HG03095 (cell line): ENCODE results near the gene TEPSIN.

ENCODE experiments used
- ATAC-seq: cut with Tn5 transposase; IDR thresholded peaks from one replicate; pipeline ENCODE4 v1.9.1; 2021; ENCODE audit warnings: moderate library complexity; ENCODE audit not compliant: unreplicated experiment

The TEPSIN gene

DNA sequence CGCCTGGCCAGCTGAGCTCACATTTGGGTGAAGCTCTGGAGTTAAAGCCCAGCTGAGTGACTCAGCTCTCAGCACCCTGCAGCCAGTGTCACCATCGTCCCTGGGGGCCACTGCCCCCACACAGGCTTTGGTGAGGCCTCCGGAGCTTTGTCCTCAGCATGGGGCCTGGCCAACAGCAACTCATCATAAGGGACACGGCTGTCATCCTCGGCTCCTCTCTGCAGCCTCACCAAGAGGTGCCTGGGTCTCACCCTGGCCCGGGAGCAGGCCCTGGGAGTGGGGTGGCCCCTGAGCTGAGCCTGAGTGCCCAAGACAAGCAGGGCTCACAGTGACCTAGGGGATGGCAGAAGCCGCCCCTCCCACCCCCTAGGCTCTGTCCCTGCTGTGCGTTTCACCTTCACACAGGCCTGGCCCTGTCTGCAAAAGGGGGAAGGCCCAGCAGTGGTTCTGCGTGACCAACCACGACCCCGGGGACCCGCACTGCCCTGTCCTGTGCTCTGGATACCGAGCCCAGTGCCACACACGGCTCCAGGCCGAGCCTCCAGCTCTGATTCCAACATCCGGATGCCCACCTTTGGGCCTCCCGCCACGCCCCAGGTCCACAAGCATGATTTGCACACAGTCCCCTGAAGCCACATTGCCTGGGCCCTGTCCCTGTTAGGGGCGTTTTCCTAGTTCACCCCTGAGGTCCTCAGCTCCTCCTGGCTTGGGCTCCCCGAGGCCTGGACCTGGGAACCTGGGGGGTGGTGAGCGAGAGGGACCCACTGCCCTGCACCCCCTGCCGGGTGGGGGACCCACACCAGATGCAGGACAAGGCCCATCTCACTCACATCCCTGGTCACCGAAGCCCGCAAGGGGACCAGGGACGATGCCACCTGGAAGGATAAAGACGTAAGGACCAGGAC, 51.0 kb downstream of the TEPSIN start:
- ATAC-seq: no peak

DNA sequence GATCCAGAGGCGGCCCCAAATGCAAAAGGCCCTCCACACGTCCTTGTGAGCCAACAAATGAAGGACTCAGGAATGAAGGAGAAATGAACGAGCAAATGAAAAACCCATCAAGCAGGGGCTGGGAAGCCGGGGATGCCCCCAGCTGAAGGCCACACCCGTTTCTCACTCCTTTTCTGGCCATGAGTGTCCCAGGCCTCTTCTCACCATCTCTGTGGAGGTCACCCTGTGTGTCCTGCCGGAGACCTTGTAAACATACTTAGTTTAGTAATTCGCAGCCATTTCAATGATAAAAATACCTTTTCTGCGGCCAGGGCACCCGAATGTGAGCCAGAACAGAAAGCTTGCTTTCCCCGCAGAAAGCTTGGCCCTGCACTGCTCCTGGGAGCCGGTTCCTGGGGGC, 51.7 kb downstream of the TEPSIN start:
- ATAC-seq: no peak

DNA sequence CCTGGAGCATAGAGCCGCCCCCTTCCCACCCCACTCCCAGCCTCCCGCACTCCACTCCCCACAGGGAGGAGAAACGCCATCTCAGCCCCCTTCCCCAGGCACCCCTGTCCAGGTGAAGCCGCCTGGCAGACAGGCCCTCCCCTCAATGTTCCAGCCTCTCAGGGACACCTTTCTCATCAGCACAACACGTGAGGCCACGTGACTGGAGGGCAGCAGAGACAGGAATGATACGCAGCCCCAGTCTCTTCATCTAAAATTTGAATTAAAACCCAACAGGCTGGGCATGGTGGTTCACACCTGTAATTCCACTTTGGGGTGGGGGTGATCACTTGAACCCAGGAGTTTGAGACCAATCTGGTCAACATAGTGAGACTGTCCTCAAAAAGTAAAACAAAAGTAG, 52.7 kb downstream of the TEPSIN start:
- ATAC-seq: no peak

DNA sequence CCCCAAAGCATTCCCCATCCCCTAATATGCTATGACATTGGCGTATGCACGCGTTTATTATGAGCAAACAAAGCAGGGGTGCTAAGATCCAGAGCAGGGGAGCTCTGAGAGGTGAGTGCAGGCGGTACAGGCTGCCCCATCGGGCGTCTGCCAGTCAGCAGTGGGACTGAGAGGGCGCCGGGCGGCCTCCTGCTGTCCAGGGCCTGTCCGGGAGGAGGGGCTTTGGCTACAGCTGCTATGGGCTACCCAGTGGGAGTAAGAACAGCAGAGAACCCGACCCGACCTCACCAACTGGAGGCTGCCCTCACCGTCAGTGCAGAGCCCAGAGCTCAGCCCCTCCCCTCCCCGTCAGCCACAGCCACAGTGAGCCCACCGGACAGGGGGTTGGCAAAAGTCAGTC, 54.3 kb downstream of the TEPSIN start:
- ATAC-seq: no peak

DNA sequence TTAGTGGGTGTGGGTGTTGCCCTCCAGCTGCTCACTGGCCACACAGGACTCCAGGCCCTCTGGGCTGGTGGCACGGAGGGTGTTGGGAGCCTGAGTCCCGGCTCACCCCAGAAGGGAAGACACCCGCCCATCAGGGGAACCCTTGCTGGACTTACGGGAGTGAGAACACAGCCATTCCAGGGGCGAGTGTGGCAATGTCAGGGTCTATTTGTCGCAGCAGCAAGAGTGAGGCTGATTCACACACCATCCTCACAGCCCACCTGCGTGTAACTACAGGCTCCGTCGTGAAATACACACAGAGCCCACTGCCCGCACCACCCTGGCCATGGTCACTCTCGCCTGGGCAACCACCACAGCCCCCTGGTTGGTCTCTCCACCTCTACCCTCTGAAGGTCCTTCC, 55.0 kb downstream of the TEPSIN start:
- no peak for ATAC-seq

DNA sequence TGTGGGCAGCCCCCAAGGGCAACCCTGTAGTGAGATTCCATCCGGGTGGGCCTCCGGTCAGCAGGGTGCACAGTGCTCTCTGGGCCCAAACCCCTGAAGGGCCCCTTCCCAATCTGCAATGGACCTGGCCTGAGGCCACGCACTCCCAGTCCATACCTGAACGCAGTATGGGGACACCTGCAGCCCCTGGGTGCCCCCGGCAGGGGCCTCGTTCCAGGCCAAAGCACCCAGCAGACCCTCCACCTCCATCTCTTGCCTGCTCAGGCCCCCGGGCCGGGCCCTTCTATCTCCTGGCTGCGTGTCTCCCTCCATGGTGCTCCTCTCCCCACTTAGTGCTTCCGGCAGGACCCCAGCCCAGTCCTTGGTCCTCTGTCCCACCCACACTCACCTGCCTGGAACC, 55.5 kb downstream of the TEPSIN start:
- no peak for ATAC-seq

DNA sequence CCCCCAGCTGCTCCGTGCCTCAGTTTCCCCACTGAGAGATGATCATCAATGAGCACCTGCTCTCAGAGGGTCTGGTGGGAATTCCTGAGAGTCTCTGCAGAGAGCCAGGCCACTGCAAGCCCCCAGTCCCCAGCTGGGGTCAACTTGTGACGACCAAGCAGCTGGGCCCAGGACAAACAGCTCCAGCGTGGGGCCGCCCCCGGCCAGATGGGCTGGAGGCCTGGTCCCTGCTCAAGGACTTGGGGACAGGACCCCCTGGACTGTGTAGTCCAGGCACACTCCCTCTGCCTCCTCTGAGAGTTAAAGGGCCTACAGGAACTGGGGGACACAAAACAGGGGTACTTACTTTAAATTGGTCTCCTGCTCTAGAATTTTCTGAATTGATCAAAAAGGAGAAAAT, 56.3 kb downstream of the TEPSIN start:
- ATAC-seq: no peak

DNA sequence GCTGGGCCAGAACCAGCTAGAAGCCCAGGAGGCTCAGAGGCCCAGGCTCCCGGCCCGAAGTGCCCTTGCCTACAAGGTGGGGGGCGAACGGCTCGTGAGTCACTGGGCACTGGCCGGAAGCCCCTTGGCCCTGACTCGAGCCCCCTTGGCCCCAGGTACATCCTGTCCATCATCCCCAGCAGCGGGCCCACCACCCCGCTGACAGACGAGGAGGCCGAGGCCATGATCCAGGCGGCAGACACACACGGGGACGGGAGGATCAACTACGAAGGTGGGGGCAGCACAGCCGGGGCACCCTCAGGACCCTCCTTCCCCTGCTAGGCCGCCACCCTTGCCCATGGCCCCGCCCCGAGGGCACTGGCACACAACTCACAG, 57.1 kb downstream of the TEPSIN start:
- no peak for ATAC-seq

DNA sequence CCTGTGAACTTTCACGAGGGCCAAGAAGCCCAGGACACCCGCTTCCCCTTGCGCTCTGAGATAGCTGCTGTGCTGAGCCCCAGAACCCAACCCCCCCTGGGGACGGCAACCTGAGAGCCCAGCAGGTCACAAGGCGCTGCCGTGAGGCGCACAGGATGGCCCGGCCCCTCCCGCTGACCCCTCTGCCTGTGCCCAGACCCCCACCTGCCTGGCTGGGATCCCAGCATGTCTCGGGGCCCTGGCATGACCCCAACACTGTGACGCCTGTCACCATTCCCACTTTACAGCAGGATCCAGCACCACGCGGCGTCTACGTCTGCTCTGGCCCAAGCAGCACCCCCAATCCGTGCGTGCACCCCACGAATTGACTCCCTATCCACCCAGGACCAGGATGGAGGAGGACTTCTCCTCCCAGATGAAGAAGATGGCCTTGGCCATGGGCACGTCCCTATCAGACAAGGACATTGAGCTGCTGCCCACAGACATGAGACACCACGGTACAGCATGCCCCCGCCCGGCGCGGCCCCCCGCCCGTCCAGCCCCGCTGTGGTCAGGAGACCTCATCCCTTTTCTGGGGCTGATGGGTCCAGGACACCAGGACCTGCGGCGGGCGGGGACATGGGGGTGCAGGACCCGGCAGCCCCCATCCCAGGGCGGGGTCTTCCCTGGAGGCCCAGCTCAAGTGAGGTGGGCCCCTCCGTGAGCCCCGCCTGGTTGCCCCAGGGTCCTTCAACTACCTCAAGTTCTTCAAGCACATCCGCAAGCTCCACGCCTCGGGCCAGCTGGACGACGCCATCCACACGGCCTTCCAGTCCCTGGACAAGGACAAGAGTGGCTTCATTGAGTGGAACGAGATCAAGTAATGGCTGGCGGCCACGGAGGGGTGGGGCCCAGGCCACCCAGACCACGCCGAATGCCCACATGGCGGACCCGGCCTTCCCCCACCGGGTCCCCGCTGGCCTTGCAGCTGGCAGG, 57.7 kb downstream of the TEPSIN start:
- no peak for ATAC-seq

DNA sequence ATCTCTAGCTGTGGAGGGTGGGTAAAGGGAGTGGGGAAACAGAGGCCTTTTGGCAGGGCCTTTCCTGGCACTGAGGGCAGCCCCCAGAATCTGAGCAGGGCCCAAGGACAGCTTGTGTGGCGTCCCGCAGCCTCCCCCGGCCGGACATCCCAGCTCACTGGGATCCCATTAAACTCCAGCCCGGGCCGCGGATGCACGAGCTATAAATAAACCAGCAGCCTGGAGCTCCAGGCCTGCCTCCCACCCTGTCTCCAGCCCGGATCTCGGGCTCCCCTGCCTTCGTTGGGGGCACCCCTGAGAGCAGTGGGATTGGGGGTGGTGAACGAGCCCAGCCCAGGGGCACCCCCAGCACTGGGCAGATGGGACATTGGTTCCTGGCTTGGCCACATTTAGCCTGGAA, 59.0 kb downstream of the TEPSIN start:
- no peak for ATAC-seq

DNA sequence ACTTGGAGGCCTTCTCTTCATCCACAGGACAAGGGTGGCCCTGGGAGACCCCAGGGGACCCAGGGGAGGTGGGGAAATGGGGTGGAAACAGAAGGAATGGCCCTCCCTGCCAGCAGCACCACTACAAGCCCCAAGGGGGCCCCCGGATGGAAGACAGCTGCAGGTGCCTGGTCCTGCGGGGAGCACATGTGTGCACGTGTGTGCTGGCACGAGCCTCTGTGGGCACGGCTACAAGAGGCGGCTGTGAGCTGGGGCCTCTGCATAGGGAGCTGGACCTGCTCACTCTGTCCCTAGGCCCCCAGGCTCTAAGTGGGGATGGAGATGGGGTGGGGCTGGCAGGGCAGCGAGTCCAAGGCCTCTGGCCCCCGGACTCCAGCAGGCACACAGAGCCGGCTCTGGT, 59.6 kb downstream of the TEPSIN start:
- ATAC-seq: no peak
